GM19372 (cell line): ENCODE results near the gene FRMD5.
"Not testable (repeated sequence)": the region's sequence is repeated elsewhere in the genome, so short reads cannot be mapped to it uniquely, and the experiment has no call there.

Experiments
- ATAC-seq: cut with Tn5 transposase; IDR thresholded peaks from one replicate; pipeline ENCODE4 v1.9.1; 2021; ENCODE audit warnings: mild to moderate bottlenecking, low read depth, moderate library complexity; ENCODE audit not compliant: unreplicated experiment

FRMD5 gene

GRCh38 chr15:43873651-43874050 lies 321.4 kb downstream of the FRMD5 start:
- no peak for ATAC-seq

DNA sequence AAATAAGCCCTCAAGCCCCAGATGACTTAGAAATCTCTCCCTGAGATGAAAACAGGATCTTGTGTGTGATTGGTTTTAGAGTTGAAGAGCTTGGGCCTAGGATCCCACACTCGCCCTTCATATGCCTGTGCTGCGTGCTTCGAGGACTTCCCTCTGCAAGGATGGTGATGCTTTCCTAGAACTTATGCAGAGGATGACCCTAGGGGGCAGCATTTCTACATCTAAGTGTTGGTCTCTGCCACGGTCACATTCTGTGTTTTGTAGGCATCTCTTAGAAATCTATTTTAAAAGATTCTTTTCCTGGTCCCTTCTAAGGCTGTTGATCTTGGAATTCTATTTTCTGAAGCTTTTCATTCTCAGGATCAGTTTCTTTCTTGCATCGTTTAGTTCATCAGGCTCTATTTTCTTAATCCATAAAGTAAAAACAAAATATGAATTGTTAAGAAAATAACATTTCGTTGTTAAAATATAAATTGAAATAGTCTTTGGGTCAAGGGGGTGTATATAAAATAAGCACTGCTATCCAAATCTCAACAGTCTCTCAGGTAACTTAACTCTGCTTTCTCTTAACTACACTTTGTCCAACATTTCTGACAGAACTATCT lies 322.6 kb downstream of the FRMD5 start:
- ATAC-seq: no peak

DNA sequence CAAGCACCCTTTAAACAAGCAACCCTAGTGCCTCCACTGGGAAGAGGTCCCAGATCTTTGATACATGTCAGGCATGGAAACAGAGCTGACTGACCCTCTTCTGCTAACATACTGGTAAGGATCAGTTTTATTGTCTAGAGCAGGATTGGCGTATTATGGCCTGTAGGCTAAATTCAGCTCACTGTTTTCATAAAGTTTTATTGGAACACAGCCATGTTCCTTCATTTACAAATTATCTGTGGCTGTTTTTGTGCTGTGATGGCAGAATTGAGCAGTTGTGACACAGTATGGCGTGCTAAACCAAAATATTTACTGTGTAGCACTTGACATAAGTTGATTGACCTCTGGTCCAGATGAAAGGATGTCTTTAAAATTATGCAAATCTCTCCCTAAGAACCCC lies 323.2 kb downstream of the FRMD5 start:
- ATAC-seq: no peak

GRCh38 chr15:43868406-43868805 lies 326.7 kb downstream of the FRMD5 start:
- ATAC-seq: no peak

DNA sequence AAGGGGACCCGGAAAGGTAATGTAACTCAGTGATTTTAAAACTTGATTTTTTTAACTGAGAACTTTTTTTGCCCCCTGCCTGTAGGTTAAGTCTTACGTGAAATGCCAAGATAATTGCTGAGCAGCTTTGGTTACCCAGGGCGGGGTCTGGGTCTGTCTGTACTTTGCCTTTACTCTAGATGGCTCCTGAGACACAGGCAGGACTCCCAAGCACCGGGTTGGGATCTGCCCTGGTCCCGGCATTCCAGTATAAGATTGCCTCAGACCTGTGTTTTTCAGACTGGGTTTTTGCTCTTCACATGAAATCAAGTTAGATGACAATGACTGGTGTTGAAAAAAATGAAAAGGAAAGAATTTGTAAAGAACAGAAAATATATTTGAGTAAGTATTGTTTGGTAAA lies 328.0 kb downstream of the FRMD5 start:
- no peak for ATAC-seq

- not testable (repeated sequence) for ATAC-seq
Observed at GRCh38 chr15:43866636-43867035, 328.4 kb downstream of the FRMD5 start.

DNA sequence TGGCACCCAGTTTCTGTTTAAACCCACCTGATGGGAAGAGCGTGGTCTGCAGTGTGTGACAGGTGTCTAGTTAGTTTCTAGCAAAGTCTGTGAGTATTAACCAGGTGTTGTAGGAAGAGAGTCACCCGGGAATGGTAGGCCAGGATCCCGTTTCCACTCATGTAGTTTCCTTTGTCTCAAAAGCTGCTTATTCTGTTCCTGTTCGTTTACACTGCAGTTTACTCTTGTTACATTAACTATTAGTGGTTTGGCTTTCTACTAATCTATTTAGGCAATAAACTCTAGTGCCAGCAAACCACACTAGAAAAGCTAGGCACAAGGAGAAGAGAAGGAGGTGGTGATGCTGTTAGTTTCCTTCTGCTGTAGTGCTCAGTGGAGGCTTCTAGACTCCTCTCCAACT lies 335.5 kb downstream of the FRMD5 start:
- no peak for ATAC-seq

GRCh38 chr15:43854801-43855200 lies 340.3 kb downstream of the FRMD5 start:
- ATAC-seq: no peak

- ATAC-seq: no peak
Observed at GRCh38 chr15:43852607-43853006, 342.5 kb downstream of the FRMD5 start.

GRCh38 chr15:43851251-43851650 lies 343.8 kb downstream of the FRMD5 start:
- ATAC-seq: no peak

DNA sequence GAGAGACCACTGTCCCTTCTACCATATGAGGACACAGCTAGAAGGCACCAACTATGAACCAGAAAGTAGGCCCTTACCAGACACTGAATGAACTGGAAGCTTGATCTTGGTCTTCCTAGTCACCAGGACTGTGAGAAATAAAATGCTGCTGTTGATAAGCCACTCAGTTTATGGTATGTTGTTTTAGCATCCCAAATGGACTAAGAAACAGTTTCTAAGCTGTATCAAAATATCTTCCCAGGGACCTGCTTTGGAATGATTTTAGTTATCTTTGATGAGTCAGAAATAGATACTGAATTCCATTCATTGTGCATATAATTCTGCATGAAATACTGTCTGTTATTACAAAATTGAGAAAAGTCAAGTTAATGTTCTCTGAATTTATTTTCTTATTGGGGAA lies 349.6 kb downstream of the FRMD5 start:
- ATAC-seq: no peak

- ATAC-seq: not testable (repeated sequence)
Observed at GRCh38 chr15:43832485-43832884, 362.6 kb downstream of the FRMD5 start.

- ATAC-seq: not testable (repeated sequence)
Observed at GRCh38 chr15:43831519-43832052, 363.5 kb downstream of the FRMD5 start.

DNA sequence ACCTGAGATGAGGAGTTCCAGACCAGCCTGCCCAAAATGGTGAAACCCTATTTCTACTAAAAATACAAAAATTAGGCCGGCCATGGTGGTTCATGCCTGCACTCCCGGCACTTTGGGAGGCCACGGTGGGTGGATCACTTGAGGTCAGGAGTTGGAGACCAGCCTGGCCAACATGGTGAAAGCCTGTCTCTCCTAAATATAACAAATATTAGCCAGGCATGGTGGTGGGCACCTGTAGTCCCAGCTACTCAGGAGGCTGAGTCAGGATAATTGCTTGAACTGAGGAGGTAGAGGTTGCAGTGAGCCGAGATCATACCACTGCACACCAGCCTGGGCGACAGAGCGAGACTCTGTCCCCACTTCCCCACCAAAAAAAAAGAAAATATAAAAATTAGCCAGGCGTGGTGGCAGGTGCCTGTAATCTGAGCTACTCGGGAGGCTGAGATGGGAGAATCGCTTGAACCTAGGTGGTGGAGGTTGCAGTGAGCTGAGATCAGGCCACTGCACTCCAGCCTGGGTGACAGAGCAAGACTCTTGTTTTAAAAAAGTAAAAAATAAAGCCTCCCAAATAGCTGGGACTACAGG lies 364.3 kb downstream of the FRMD5 start:
- not testable (repeated sequence) for ATAC-seq

- not testable (repeated sequence) for ATAC-seq
Observed at GRCh38 chr15:43829951-43830540, 365.0 kb downstream of the FRMD5 start.

- ATAC-seq: no peak
Observed at GRCh38 chr15:43828061-43828657, 366.9 kb downstream of the FRMD5 start.

- peak; percentile 57 for ATAC-seq
Observed at GRCh38 chr15:43826508-43827341, 368.3 kb downstream of the FRMD5 start, which contains the start of gene WDR76. TSS of gene WDR76 (plus strand) at chr15:43827002. CDS start at chr15:43827033, 31 bp downstream.

DNA sequence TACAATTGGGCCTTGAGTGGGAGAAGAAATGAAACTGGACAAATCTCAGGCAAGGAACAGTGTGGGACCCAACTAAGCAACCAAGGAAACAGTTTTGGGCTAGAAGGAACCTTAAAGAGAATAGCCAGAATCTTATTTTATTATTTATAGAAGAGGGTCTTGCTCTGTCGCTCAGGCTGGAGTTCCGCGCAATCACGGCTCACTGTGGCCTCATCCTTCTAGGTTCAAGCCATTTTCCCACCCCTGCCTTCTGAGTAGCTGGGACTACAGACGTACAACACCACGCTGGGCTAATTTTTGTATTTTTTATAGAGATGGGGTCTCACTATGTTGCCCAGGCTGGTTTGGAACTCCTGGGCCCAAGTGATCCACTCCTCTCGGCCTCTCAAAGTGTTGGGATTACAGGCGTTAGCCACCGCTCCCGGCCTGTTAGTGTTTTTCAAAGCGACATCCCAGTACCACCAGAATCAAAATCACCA lies 369.0 kb downstream of the FRMD5 start:
- no peak for ATAC-seq

- ATAC-seq: not testable (repeated sequence)
Observed at GRCh38 chr15:43825305-43825704, 369.8 kb downstream of the FRMD5 start.
